Superior temporal gyrus (tissue), 1 donor: ENCODE results near the gene UBE2H.
"Not testable (repeated sequence)": the region's sequence is repeated elsewhere in the genome, so short reads cannot be mapped to it uniquely, and the experiment has no call there.

Experiments
- DNase-seq: peaks from one replicate; pipeline ENCODE4 v3.0.0-alpha.2; 2016; ENCODE audit errors: extremely low spot score

The UBE2H gene

GRCh38 chr7:129843978-129844840, 108.6 kb downstream of the UBE2H start:
- no peak for DNase-seq

GRCh38 chr7:129843365-129843898, 109.3 kb downstream of the UBE2H start:
- no peak for DNase-seq

- DNase-seq, result no peak
Observed at GRCh38 chr7:129841465-129841864, 111.3 kb downstream of the UBE2H start.

GRCh38 chr7:129840757-129841156, 112.0 kb downstream of the UBE2H start:
- DNase-seq, result no peak

- no peak for DNase-seq
Observed at GRCh38 chr7:129836983-129837382, 115.8 kb downstream of the UBE2H start.

GRCh38 chr7:129835569-129835968, 117.2 kb downstream of the UBE2H start:
- no peak for DNase-seq

GRCh38 chr7:129833353-129833752, 119.4 kb downstream of the UBE2H start:
- not testable (repeated sequence) for DNase-seq

GRCh38 chr7:129832701-129833227, 120.0 kb downstream of the UBE2H start:
- DNase-seq, result no peak

- DNase-seq, result no peak
Observed at GRCh38 chr7:129832282-129832681, 120.5 kb downstream of the UBE2H start.

GRCh38 chr7:129831424-129832058, 121.2 kb downstream of the UBE2H start:
- no peak for DNase-seq

GRCh38 chr7:129830949-129831348, 121.8 kb downstream of the UBE2H start:
- no peak for DNase-seq

GRCh38 chr7:129829737-129830631, 122.8 kb downstream of the UBE2H start:
- peak; percentile 94 for DNase-seq

GRCh38 chr7:129828989-129829736, 123.6 kb downstream of the UBE2H start:
- DNase-seq, result no peak

- DNase-seq, result no peak
Observed at GRCh38 chr7:129828078-129828762, 124.5 kb downstream of the UBE2H start.

GRCh38 chr7:129827467-129827990, 125.2 kb downstream of the UBE2H start:
- no peak for DNase-seq

- not testable (repeated sequence) for DNase-seq
Observed at GRCh38 chr7:129826895-129827294, 125.9 kb downstream of the UBE2H start.

- peak; percentile 83 for DNase-seq
Observed at GRCh38 chr7:129825209-129825970, 127.4 kb downstream of the UBE2H start.

GRCh38 chr7:129824291-129825208, 128.2 kb downstream of the UBE2H start:
- no peak for DNase-seq
